ENCODE results near the gene C19orf47.

Gene C19orf47

DNA sequence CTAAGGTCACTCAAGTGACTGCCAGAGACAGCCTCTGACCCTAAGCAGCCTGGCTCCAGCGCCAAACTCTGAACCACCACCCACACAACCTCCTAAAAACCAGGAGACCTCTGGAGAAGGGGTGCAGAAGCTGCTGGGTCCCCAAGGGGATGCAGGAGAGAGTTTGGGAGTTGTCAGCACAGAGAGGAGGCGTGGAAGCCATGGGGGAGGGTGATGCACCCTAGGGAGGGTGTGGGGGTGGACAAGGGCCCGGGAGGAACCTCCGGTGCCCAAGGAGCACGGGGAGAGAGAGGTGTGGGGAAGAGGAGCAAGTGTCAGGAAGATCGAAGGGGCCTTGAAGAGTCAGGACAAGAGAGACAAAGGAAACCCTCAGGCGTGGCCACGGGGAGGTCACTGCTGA, 43.9 kb upstream of the C19orf47 start:
- Histone ChIP-seq H3K79me2 (ENCODE audit: insufficient read depth, low read length) (no peaks in the 10 kb centered on the region), H3K27ac (ENCODE audit: low read depth, low read length) (no peak overlapping the region), H3K9ac (ENCODE audit: low read length) (no peak overlapping the region), H2AFZ (ENCODE audit: low read depth, low read length, severe bottlenecking) (no peak overlapping the region), H3K9me3 (ENCODE audit: insufficient read depth, low read length) (no peaks in the 10 kb centered on the region), H3K36me3 (ENCODE audit: low read length) (no peaks in the 10 kb centered on the region), H3K27me3 (ENCODE audit: low read length) (no peaks in the 10 kb centered on the region), H3K4me2 (ENCODE audit: low read depth, low read length, poor library complexity, severe bottlenecking) (no peak overlapping the region), H3K9me2 (replicated peaks; ENCODE audit: insufficient read depth, low read length) (no peaks in the 10 kb centered on the region), H4K20me1 (ENCODE audit: low read depth, low read length) (no peaks in the 10 kb centered on the region), H3F3A (ENCODE audit: insufficient read depth) (no peaks in the 10 kb centered on the region), H3K4me3 (ENCODE audit: insufficient read depth, low read length, poor library complexity, severe bottlenecking) (no peak overlapping the region)
- TF ChIP-seq, protein P1, sequence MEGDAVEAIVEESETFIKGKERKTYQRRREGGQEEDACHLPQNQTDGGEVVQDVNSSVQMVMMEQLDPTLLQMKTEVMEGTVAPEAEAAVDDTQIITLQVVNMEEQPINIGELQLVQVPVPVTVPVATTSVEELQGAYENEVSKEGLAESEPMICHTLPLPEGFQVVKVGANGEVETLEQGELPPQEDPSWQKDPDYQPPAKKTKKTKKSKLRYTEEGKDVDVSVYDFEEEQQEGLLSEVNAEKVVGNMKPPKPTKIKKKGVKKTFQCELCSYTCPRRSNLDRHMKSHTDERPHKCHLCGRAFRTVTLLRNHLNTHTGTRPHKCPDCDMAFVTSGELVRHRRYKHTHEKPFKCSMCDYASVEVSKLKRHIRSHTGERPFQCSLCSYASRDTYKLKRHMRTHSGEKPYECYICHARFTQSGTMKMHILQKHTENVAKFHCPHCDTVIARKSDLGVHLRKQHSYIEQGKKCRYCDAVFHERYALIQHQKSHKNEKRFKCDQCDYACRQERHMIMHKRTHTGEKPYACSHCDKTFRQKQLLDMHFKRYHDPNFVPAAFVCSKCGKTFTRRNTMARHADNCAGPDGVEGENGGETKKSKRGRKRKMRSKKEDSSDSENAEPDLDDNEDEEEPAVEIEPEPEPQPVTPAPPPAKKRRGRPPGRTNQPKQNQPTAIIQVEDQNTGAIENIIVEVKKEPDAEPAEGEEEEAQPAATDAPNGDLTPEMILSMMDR (IDR thresholded peaks at IDR 0.05; ENCODE audit: insufficient read depth, low read length, poor library complexity, severe bottlenecking): no peak
- TF ChIP-seq EZH2phosphoT487 (conservative IDR thresholded peaks at IDR 0.05; ENCODE audit: low read length): no peak

DNA sequence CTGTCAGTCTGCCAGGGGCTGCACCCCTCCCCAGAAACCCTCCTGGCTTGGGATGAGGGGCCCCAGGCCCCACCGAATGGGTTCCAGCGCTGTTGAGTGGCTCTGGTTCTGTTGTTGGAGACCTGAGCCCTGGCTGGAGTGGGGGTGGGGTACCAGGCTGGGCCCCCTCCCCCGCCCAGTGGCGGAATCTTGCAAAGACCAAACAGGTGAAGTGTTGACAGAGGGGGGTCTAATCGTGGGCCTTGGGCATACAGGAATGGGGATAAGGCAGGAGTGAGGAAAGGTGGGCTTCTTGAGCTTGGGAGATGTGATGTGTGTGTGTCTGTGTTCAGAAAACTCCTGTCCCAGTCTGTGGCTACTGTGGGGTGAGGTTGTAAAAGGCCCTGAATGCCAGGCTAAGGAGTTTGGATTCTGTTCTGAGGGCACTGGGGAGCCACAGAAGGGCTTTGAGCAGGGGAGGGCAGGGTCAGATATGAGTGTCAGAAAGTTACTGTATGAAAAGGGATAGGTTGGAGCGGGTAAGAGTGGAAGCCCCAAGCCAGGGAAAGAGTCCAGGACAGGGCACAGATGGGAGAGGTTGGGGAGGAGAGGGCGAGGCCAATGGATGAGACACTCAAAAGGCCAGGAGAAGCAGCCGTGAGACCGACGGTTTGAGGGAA, 42.0 kb upstream of the C19orf47 start, which contains the start of gene HIPK4:
TSS of gene HIPK4 (minus strand) at position 98 of the 659 bp plus-strand sequence. CDS start 279 bp downstream, outside the sequence.
- no peak within 1 kb of the TSS for H3K27ac ChIP-seq (ENCODE audit: low read depth, low read length)
- H4K20me1 ChIP-seq (ENCODE audit: low read depth, low read length): no peaks in the 10 kb centered on the region
- no peak within 1 kb of the TSS for H3K9ac ChIP-seq (ENCODE audit: low read length)
- H3K4me2 ChIP-seq (ENCODE audit: low read depth, low read length, poor library complexity, severe bottlenecking): no peak within 1 kb of the TSS
- no peak within 1 kb of the TSS for H3K4me3 ChIP-seq (ENCODE audit: insufficient read depth, low read length, poor library complexity, severe bottlenecking)
- H2AFZ ChIP-seq (ENCODE audit: low read depth, low read length, severe bottlenecking): no peak within 1 kb of the TSS
- H3K27me3 ChIP-seq (ENCODE audit: low read length): no peaks in the 10 kb centered on the region
- no peaks in the 10 kb centered on the region for H3K9me2 ChIP-seq (replicated peaks; ENCODE audit: insufficient read depth, low read length)
- TF ChIP-seq, protein P1 (IDR thresholded peaks at IDR 0.05; ENCODE audit: insufficient read depth, low read length, poor library complexity, severe bottlenecking): no peak
- no peak for TF ChIP-seq EZH2phosphoT487 (conservative IDR thresholded peaks at IDR 0.05; ENCODE audit: low read length)
- no peaks in the 10 kb centered on the region for H3K9me3 ChIP-seq (ENCODE audit: insufficient read depth, low read length)
- H3K79me2 ChIP-seq (ENCODE audit: insufficient read depth, low read length): no peaks in the 10 kb centered on the region
- no peaks in the 10 kb centered on the region for H3K36me3 ChIP-seq (ENCODE audit: low read length)
- H3F3A ChIP-seq (ENCODE audit: insufficient read depth): no peaks in the 10 kb centered on the region

DNA sequence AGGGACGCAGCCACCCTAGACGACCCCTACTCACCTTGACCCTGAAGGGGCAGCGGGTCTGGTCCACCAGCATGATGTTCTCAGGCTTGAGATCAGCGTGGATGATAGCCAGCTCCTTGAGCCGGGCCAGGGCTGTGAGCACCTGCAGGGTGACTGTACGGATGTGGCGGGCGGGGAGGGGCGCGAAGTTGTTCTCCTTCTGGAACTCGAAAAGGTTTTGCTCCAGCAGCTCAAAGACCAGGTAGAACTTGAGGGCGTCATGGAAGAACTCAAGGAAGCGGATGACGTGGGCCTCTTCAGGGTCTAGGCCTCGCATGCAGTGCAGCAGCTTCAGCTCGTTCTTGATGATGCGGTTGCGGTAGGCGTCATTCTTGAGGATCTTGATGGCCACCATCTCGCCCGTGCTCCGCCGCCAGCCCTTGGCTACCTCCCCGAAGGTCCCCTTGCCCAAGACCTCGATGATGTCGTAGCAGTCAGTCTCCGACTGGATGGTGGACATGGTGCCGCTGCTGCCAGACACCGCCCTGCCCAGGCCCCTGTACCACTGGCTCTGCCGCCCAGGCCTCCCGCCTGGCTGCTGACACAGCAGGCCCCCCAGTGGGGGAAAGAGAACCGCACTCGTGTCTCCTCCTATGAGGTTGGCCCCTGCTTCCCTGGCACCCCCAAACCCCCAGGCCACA, 41.3 kb upstream of the C19orf47 start:
- Histone ChIP-seq H3K9me2 (replicated peaks; ENCODE audit: insufficient read depth, low read length) (no peaks in the 10 kb centered on the region), H2AFZ (ENCODE audit: low read depth, low read length, severe bottlenecking) (no peak overlapping the region), H3F3A (ENCODE audit: insufficient read depth) (no peaks in the 10 kb centered on the region), H3K36me3 (ENCODE audit: low read length) (no peaks in the 10 kb centered on the region), H3K79me2 (ENCODE audit: insufficient read depth, low read length) (no peaks in the 10 kb centered on the region), H3K4me3 (ENCODE audit: insufficient read depth, low read length, poor library complexity, severe bottlenecking) (no peak overlapping the region), H3K9me3 (ENCODE audit: insufficient read depth, low read length) (no peaks in the 10 kb centered on the region), H3K4me2 (ENCODE audit: low read depth, low read length, poor library complexity, severe bottlenecking) (no peak overlapping the region), H4K20me1 (ENCODE audit: low read depth, low read length) (no peaks in the 10 kb centered on the region), H3K9ac (ENCODE audit: low read length) (no peak overlapping the region), H3K27me3 (ENCODE audit: low read length) (no peaks in the 10 kb centered on the region), H3K27ac (ENCODE audit: low read depth, low read length) (no peak overlapping the region)
- TF ChIP-seq EZH2phosphoT487 (conservative IDR thresholded peaks at IDR 0.05; ENCODE audit: low read length): no peak
- TF ChIP-seq, protein P1 (IDR thresholded peaks at IDR 0.05; ENCODE audit: insufficient read depth, low read length, poor library complexity, severe bottlenecking): no peak

Data from SU-DHL-6 (cell line).